Neural cell (in vitro differentiated cells): Measurements from ENCODE around the gene SLC9A5.

Experiments
- EP300 ChIP-seq: fragments of 450-650 bp; conservative IDR thresholded peaks from 2 replicates; pipeline ENCODE4 v1.6.1; 2014; ENCODE audit warnings: antibody characterized with exemption, mild to moderate bottlenecking, moderate library complexity; ENCODE audit not compliant: poor library complexity, severe bottlenecking
- EZH2 ChIP-seq: fragments of 200-600, 300-800 bp; shearing (Covaris generic), sonication (generic); IDR thresholded peaks from 2 replicates; pipeline ENCODE4 v1.6.1; 2014; ENCODE audit warnings: antibody characterized with exemption, low read length, borderline replicate concordance, mild to moderate bottlenecking; ENCODE audit not compliant: insufficient read depth, poor library complexity, severe bottlenecking
- MXI1 ChIP-seq: fragments of 450-650 bp; conservative IDR thresholded peaks from 2 replicates; pipeline ENCODE4 v1.6.1; 2014; ENCODE audit warnings: antibody characterized with exemption, mild to moderate bottlenecking; ENCODE audit not compliant: poor library complexity, severe bottlenecking
- POLR2AphosphoS5 ChIP-seq: IDR thresholded peaks from 2 replicates; pipeline ENCODE4 v1.6.1; 2012
- RAD21 ChIP-seq: fragments of 450-650 bp; conservative IDR thresholded peaks from 2 replicates; pipeline ENCODE4 v1.6.1; 2014; ENCODE audit warnings: antibody characterized with exemption, mild to moderate bottlenecking, moderate library complexity
- SMC3 ChIP-seq: fragments of 450-650 bp; conservative IDR thresholded peaks from 2 replicates; pipeline ENCODE4 v1.6.1; 2014; ENCODE audit warnings: antibody characterized with exemption, mild to moderate bottlenecking, moderate library complexity; ENCODE audit not compliant: poor library complexity
- TAF1 ChIP-seq: IDR thresholded peaks from 2 replicates; pipeline ENCODE4 v1.6.1; 2012; ENCODE audit warnings: low read depth
- TF ChIP-seq, protein P1 (sequence below): fragments of 450-650 bp; IDR thresholded peaks from 2 replicates; pipeline ENCODE4 v1.5.1; 2014; ENCODE audit warnings: antibody characterized with exemption, mild to moderate bottlenecking, moderate library complexity; ENCODE audit not compliant: poor library complexity, severe bottlenecking
- TF ChIP-seq, protein P2 (sequence below): IDR thresholded peaks from 2 replicates; pipeline ENCODE4 v1.6.1; 2012; ENCODE audit warnings: borderline replicate concordance

DNA sequence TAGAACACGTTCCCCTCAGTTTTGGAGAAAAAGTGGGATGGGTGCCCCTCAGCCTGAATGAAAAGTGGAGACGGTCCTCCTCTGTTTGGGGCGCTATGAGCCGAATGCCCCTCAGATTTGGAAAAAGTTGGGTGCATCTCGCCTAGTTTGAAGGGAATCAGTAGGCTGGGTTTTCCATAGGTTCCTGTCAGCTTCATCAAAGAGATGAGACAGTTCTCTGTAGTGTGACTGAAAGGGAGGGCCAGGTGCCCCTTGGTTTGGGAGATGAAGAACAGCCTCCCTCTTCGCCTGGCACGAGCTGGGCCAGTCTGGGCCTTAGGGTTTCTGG is 742 bp upstream of the SLC9A5 start:
- TF ChIP-seq, protein P1, sequence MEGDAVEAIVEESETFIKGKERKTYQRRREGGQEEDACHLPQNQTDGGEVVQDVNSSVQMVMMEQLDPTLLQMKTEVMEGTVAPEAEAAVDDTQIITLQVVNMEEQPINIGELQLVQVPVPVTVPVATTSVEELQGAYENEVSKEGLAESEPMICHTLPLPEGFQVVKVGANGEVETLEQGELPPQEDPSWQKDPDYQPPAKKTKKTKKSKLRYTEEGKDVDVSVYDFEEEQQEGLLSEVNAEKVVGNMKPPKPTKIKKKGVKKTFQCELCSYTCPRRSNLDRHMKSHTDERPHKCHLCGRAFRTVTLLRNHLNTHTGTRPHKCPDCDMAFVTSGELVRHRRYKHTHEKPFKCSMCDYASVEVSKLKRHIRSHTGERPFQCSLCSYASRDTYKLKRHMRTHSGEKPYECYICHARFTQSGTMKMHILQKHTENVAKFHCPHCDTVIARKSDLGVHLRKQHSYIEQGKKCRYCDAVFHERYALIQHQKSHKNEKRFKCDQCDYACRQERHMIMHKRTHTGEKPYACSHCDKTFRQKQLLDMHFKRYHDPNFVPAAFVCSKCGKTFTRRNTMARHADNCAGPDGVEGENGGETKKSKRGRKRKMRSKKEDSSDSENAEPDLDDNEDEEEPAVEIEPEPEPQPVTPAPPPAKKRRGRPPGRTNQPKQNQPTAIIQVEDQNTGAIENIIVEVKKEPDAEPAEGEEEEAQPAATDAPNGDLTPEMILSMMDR: no peak
- no peak for TF ChIP-seq POLR2AphosphoS5
- TF ChIP-seq TAF1: no peak
- TF ChIP-seq EP300: no peak
- no peak for TF ChIP-seq RAD21
- no peak for TF ChIP-seq MXI1
- no peak for TF ChIP-seq EZH2
- TF ChIP-seq SMC3: no peak
- TF ChIP-seq, protein P2, sequence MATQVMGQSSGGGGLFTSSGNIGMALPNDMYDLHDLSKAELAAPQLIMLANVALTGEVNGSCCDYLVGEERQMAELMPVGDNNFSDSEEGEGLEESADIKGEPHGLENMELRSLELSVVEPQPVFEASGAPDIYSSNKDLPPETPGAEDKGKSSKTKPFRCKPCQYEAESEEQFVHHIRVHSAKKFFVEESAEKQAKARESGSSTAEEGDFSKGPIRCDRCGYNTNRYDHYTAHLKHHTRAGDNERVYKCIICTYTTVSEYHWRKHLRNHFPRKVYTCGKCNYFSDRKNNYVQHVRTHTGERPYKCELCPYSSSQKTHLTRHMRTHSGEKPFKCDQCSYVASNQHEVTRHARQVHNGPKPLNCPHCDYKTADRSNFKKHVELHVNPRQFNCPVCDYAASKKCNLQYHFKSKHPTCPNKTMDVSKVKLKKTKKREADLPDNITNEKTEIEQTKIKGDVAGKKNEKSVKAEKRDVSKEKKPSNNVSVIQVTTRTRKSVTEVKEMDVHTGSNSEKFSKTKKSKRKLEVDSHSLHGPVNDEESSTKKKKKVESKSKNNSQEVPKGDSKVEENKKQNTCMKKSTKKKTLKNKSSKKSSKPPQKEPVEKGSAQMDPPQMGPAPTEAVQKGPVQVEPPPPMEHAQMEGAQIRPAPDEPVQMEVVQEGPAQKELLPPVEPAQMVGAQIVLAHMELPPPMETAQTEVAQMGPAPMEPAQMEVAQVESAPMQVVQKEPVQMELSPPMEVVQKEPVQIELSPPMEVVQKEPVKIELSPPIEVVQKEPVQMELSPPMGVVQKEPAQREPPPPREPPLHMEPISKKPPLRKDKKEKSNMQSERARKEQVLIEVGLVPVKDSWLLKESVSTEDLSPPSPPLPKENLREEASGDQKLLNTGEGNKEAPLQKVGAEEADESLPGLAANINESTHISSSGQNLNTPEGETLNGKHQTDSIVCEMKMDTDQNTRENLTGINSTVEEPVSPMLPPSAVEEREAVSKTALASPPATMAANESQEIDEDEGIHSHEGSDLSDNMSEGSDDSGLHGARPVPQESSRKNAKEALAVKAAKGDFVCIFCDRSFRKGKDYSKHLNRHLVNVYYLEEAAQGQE: no peak
